ENCODE data around the gene EPM2AIP1. TPM values are rescaled to one million over a fixed set of nuclear protein-coding genes. Genes with fewer than 3 reads are reported as not detected.
"Not testable (repeated sequence)": the region's sequence is repeated elsewhere in the genome, so short reads cannot be mapped to it uniquely, and the experiment has no call there.

EPM2AIP1 gene
- total RNA-seq, 1 experiment from 2014 or later, result 7.2 TPM

DNA sequence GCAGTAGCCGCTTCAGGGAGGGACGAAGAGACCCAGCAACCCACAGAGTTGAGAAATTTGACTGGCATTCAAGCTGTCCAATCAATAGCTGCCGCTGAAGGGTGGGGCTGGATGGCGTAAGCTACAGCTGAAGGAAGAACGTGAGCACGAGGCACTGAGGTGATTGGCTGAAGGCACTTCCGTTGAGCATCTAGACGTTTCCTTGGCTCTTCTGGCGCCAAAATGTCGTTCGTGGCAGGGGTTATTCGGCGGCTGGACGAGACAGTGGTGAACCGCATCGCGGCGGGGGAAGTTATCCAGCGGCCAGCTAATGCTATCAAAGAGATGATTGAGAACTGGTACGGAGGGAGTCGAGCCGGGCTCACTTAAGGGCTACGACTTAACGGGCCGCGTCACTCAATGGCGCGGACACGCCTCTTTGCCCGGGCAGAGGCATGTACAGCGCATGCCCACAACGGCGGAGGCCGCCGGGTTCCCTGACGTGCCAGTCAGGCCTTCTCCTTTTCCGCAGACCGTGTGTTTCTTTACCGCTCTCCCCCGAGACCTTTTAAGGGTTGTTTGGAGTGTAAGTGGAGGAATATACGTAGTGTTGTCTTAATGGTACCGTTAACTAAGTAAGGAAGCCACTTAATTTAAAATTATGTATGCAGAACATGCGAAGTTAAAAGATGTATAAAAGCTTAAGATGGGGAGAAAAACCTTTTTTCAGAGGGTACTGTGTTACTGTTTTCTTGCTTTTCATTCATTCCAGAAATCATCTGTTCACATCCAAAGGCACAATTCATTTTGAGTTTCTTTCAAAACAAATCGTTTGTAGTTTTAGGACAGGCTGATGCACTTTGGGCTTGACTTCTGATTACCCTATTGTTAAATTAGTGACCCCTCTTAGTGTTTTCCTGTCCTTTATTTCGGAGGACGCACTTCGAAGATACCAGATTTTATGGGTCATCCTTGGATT is 674 bp upstream of the EPM2AIP1 start, which contains the start of gene MLH1:
Gene MLH1, plus strand, starts transcription at position 193 of the 958 bp plus-strand sequence. Its CDS starts 30 bp downstream, at position 223.
- DNase-seq (ENCODE audit: low read depth), result peak; percentile 100

DNA sequence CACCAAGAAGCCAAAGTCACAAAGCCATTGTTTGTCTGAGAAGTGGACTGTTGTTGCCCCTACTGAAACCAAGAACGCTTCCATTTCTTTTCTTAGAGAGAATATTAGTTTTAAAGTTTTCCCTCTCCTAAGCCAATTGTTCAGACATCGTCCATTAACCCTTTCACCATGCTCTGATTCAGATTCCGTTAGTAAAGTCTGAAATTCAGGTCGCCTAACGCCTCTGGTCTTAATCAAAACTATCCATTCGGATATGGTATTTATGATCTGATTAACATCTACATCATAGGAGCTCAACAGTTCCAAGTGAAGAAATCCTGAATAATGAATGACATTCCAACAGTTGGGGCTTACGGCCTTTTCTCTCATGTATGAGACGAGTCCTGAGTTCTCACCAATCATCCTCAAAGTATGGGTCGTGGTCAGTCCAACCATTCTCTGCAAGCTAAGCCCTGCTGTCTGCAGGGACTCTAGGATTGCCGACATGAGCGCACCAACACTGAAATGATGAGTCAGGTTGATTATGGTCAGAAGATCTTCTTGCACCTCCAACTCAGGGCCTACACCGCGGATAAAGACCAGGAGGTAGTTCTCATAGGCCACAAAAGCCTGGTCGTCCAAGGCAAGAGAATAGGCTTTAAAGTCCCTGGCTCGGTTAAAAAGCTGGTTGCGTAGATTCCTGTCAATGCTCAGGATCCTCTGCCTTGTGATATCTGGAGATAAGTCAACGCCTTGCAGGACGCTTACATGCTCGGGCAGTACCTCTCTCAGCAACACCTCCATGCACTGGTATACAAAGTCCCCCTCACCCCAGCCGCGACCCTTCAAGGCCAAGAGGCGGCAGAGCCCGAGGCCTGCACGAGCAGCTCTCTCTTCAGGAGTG is 767 bp downstream of the EPM2AIP1 start:
- peak; percentile 40 for DNase-seq (ENCODE audit: low read depth)

DNA sequence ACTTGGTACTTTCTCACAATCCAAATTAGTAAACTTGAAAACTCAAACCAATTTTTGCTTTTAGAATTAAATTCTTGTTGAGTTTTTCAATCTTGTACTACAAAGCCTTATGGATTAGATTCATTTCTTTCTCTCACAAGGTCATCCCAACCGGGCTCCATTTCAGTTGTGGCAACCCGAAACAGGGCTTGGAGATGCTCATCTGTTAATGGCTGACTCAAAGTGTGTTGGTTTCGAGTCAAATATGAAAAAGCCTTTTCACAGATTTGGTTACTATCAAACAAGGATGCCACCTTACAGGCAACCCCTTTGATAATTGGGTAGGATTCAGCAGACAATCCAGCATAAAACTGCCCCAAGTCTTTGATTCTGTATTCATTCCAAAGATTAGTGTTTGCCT is 1.8 kb downstream of the EPM2AIP1 start:
- no peak for DNase-seq (ENCODE audit: low read depth)

GRCh38 chr3:36989568-36989967 is 3.4 kb downstream of the EPM2AIP1 start:
- DNase-seq (ENCODE audit: low read depth), result no peak

DNA sequence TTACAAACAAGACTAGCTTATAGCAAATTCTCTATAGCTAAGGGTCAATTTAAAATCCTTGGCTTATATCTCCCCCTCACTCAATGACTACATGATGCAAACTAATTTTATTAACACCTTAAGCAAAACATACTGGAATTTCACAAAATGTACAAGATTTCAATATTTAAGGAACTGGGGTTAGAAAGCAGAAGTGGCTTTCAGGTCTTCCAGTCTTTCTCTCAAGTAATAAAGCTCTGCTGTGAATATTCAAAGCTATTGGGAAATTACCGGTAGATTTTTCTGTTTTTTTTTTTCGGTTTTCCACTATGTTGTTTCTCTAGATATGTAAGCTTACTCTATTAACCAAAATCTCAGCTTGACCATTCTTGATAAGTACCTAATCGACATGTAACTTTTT is 3.9 kb downstream of the EPM2AIP1 start:
- DNase-seq (ENCODE audit: low read depth), result no peak

- no peak for DNase-seq (ENCODE audit: low read depth)
Measured at GRCh38 chr3:36988356-36988755, 4.6 kb downstream of the EPM2AIP1 start.

- no peak for DNase-seq (ENCODE audit: low read depth)
Measured at GRCh38 chr3:36981006-36981405, 11.9 kb downstream of the EPM2AIP1 start.

DNA sequence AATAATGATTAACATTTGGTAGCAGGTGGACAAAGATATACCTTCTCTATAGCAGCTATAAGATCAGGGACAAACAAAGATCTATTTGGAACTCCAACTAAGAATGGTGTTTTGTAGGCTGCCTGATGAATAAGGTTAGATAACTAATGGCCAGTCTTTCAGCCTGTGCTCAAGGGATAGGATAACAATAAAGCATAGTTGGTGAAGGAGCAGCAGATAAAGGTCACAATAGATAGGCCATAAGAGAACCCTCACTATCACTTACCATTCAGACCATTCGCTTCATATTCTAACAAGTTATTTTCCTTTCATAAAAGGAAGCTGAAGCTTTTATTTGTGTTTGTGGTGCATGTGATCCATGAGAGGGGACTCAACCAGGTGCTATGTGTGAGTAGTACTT is 19.8 kb downstream of the EPM2AIP1 start:
- DNase-seq (ENCODE audit: low read depth), result no peak

DNA sequence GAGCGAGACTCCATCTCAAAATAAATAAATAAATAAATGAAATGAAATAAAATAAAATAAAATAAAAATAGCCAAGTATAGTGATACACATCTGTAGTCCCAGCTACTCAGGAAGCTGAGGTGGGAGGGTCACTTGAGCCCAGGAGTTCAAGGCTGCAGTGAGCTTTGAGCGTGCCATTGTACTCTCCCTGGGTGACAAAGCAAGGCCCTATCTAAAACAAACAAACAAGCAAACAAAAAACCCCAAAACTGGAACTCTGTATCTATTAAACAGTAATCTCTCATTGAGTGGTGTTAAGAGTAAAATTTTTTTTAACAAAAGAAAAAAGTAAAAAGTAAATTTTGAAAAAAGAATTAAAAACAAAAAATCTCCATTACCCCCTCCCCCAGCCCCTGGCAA is 20.8 kb downstream of the EPM2AIP1 start:
- DNase-seq (ENCODE audit: low read depth), result no peak

DNA sequence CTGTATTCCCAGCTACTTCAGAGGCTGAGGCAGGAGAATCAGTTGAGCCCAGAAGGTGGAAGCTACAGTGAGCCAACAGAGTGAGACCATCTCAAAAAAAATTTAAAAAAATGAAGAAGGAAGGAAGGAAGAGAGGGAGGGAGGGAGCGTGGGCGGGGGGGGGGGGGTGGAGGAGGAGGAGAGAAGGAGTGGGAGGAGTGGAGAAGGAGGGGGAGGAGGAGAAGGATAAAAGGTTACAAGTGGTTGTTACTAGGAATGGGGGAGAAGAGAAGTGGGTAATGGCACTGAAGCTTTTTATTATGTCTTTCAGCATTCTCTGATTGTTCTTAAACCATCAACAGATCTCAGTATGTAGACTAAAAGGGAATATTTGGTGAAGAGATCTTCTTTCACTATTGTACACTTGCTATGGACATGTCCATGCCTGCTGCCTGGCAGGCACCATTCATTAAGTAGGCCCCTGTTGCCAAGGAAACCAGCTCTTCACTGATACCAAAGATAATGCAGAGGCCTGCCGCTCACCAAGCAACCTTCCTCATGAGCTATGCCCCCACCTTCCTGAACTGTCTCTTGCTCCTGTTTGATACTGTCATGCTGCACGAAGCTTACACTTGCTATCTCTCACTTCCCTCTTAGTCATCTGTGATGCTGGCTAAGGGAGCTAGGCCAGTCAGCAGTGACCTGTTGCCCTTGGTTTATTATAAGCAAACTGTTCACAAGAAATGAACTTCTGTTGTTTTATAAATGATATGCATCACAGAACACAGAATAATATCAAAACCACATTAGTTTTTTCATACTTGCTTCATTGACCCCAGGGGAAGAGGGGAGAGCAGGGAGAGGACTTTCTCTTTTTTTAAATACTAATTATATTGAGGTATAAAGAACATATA is 23.1 kb downstream of the EPM2AIP1 start:
- DNase-seq (ENCODE audit: low read depth), result peak; percentile 81

DNA sequence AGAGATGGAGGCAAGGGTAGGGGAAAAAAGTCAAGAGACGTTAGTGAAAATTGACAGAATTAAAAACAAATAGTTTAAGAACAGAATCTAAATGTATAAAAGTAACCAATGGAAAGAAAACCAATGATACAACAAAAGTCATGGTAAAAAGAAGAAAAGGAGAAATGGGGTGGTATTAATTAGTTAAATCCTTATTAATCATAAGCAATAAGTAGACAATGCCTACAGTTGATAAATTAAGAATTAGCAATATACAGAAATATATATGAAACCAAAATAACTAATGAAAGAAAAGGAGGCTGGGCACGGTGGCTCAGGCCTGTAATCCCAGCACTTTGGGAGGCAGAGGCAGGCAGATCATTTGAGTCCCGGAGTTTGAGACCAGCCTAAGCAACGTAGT is 23.8 kb downstream of the EPM2AIP1 start:
- no peak for DNase-seq (ENCODE audit: low read depth)

- no peak for DNase-seq (ENCODE audit: low read depth)
Measured at GRCh38 chr3:36965440-36965839, 27.5 kb downstream of the EPM2AIP1 start.

DNA sequence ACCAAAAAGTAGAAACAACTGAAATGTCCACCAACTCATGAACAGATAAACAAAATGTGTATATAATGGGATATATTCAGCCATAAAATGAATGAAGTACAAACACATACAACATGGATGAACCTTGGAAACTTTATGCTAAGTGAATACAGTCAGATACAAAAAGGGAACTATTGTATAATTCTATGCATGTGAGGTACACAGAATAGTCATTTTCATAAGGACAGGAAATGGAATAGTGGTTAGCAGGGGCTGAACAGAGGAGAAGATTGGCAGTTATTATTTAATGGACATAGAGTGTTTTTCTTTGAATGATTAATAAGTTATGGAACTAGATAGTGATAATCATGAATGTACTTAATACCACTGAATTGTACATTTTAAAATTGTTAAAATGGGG is 28.1 kb downstream of the EPM2AIP1 start:
- no peak for DNase-seq (ENCODE audit: low read depth)

DNA sequence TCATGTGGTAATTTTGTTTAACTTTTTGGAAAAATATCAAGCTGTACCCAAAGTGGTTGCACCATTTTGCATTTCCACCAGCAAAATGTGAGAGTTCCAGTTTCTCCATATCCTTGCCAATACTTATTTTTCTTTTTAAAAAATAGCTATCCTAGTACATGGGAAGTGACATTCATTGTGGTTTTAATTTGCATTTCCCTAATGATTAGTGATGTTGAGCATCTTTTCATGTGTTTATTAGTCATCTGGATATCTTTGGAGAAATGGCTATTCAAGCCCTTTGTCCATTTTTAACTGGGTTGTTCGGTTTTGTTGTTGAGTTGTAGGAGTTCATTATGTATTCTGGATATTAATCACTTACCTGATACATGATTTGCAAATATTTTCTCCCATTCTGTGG is 28.6 kb downstream of the EPM2AIP1 start:
- no peak for DNase-seq (ENCODE audit: low read depth)

GRCh38 chr3:36963008-36963407 is 29.9 kb downstream of the EPM2AIP1 start:
- not testable (repeated sequence) for DNase-seq (ENCODE audit: low read depth)

DNA sequence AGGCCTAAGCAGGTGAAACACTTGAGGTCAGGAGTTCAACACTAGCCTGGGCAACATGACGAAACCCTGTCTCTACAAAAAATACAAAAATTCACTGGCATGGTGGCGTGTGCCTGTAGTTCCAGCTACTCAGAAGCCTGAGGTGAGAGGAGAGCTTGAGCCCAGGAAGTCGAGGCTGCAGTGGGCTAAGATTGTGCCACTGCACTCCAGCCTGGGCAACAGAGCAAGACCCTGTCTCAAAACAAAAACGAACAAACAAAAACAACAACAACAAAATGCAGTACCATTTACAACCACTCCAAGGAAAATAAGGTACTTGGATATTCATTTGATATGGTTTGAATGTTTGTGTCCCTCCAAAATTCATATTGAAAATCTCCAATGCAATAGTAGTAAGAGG is 32.4 kb downstream of the EPM2AIP1 start:
- no peak for DNase-seq (ENCODE audit: low read depth)

DNA sequence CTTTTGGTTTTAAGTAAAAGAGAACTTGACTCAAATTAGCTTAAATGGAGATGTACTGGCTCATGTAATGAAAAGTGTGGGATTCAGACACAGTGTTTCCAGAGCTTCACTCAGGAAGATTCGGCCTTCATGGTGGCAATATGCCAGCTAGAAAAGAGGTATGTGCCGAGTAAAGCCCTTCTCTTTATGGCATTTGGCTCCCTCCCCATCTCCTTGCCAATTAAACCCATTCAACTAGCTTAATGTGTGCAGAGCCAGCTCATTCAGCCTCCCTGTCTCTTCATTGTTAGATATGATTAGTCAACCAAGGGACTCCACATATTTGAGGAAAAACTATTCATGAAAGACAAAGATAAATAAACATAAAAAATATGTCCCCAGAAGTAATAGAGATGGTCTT is 33.1 kb downstream of the EPM2AIP1 start:
- no peak for DNase-seq (ENCODE audit: low read depth)

DNA sequence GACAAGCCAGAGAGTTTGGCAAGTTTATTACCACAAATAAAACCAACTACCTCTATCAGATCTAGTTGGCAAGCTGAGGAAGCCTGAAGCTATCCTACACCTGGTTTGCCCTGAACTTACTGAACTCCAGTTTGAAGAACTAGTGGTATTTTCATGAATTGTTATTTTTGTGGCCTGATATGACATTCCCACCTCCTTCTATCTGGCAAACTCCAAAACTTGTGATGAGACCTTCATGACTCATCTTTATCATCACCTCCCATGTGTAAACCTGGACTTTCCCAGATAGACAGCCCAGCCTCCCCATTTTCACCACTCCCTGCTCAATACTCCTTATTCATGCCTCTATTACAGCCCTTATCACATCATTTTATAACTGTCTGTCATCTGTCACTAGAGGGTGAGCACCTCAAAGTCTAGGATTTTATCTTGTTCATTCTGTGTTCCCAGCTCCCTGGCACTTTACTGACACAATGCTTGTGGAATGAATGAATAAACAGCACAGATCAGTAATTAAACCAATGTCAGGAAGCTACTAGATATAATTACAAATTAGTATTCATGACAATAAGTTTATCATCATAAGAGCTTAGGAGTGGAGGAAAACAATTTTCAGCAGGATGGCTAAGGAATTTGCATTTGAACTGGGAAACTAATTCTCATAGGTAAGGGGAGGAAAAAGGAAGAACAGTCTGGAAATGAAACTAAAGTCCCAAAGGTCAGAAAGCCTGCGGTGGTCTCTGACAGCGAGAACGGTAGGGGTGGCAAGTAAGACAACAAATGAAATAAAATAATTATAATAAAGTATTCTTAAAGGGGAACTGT is 34.9 kb downstream of the EPM2AIP1 start:
- peak; percentile 56 for DNase-seq (ENCODE audit: low read depth)

DNA sequence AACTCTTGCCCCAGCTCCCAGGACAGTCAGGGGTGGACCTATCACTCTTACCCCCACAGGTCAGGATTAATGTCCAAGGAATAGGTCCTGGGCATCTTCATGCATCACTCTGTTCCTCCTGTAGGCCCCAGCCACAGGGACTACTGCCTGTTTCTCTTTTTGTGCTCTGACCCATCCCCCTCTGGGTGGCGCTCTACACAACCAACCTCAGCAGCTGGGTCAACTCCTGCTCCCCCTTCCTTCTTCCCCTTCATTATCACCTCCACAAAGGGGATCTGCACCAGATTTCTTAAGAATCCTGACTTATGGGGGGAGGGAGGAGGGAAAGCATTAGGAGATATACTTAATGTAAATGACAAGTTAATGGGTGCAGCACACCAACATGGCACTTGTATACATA is 35.9 kb downstream of the EPM2AIP1 start:
- no peak for DNase-seq (ENCODE audit: low read depth)

DNA sequence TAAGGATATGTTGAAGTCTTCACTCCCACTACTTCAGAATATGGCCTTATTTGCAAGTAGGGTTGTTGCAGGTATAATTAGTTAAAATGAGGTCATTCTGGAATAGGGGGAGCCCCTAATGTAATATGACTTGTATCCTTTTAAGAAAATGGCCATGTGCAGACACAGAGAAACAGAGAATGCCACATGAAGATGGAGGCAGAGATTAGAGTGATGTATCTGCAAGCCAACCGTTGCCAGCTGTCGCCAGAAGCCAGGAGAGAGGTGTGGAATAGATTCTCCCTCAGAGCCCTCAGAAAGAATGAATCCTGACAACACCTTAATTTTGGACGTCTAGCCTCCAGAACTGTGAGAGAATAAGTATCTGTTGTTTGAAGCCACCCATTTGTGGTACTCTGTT is 36.8 kb downstream of the EPM2AIP1 start:
- DNase-seq (ENCODE audit: low read depth), result no peak
